Inflammatory macrophage treated with lipopolysaccharide for 4 hours (primary cell): ENCODE data around the gene NUP153.
"Not testable (repeated sequence)": the region's sequence is repeated elsewhere in the genome, so short reads cannot be mapped to it uniquely, and the experiment has no call there.

ENCODE experiments used
- DNase-seq: peaks from one replicate; pipeline ENCODE4 v3.0.0-alpha.2; 2020

The NUP153 gene

GRCh38 chr6:17706580-17707370, at the start of gene NUP153:
TSS of gene NUP153 (minus strand) at chr6:17706925. CDS start at chr6:17706387, 538 bp downstream.
- peak; percentile 98 for DNase-seq

- DNase-seq, result no peak
Observed at GRCh38 chr6:17754254-17754653, 47.5 kb upstream of the NUP153 start.

- not testable (repeated sequence) for DNase-seq
Observed at GRCh38 chr6:17745324-17745723, 38.6 kb upstream of the NUP153 start.

GRCh38 chr6:17744757-17745308, 38.1 kb upstream of the NUP153 start:
- not testable (repeated sequence) for DNase-seq

- no peak for DNase-seq
Observed at GRCh38 chr6:17744019-17744756, 37.5 kb upstream of the NUP153 start.

- DNase-seq, result no peak
Observed at GRCh38 chr6:17741507-17741906, 34.8 kb upstream of the NUP153 start.

- no peak for DNase-seq
Observed at GRCh38 chr6:17740559-17741220, 34.0 kb upstream of the NUP153 start.

GRCh38 chr6:17737704-17738252, 31.1 kb upstream of the NUP153 start:
- no peak for DNase-seq

GRCh38 chr6:17735311-17735710, 28.6 kb upstream of the NUP153 start:
- not testable (repeated sequence) for DNase-seq

- no peak for DNase-seq
Observed at GRCh38 chr6:17730078-17730704, 23.5 kb upstream of the NUP153 start.

- no peak for DNase-seq
Observed at GRCh38 chr6:17729223-17730077, 22.7 kb upstream of the NUP153 start.

GRCh38 chr6:17728551-17729222, 22.0 kb upstream of the NUP153 start:
- DNase-seq, result no peak

GRCh38 chr6:17725083-17725482, 18.4 kb upstream of the NUP153 start:
- DNase-seq, result no peak

GRCh38 chr6:17724341-17724740, 17.6 kb upstream of the NUP153 start:
- DNase-seq, result no peak

GRCh38 chr6:17721671-17722070, 14.9 kb upstream of the NUP153 start:
- DNase-seq, result no peak

GRCh38 chr6:17719323-17720041, 12.8 kb upstream of the NUP153 start:
- no peak for DNase-seq

- DNase-seq, result no peak
Observed at GRCh38 chr6:17716221-17716620, 9.5 kb upstream of the NUP153 start.

GRCh38 chr6:17714879-17715851, 8.4 kb upstream of the NUP153 start:
- DNase-seq, result peak; percentile 95

GRCh38 chr6:17714177-17714576, 7.5 kb upstream of the NUP153 start:
- DNase-seq, result peak; percentile 66
